Sigmoid colon (tissue), 4 donors: ENCODE measurements around the gene YARS1.

Experiments
- CTCF ChIP-seq, 4 experiments: fragments of 450-650 bp in 3 of 4; fragments of 200-600 bp in 1 of 4; IDR thresholded peaks; one replicate each; pipeline ENCODE4 v1.5.1; 2016 to 2019; ENCODE audit warnings: antibody characterized with exemption in 4 of 4, mild to moderate bottlenecking in 3 of 4, moderate library complexity in 2 of 4
- EP300 ChIP-seq, 4 donors: sonication (generic); formaldehyde crosslinking; IDR thresholded peaks; one replicate each; pipeline ENCODE4 v1.6.1; 2017; ENCODE audit warnings: antibody characterized with exemption in 4 of 4
- POLR2A ChIP-seq, 2 donors: fragments of 450-650 bp; IDR thresholded peaks; one replicate each; pipeline ENCODE4 v1.6.1; 2016; ENCODE audit warnings: antibody characterized with exemption in 2 of 2, mild to moderate bottlenecking in 2 of 2, moderate library complexity in 2 of 2
- POLR2AphosphoS5 ChIP-seq, 4 donors: sonication (generic); formaldehyde crosslinking; IDR thresholded peaks; one replicate each; pipeline ENCODE4 v1.6.1; 2017; ENCODE audit warnings: antibody characterized with exemption in 4 of 4

GRCh38 chr1:32761936-32762335 lies 55.2 kb downstream of the YARS1 start:
- TF ChIP-seq CTCF (IDR thresholded peaks at IDR 0.05): no peak
- TF ChIP-seq POLR2A (IDR thresholded peaks at IDR 0.05): no peak
- no peak for TF ChIP-seq POLR2AphosphoS5 (IDR thresholded peaks at IDR 0.05)
- no peak for TF ChIP-seq EP300 (IDR thresholded peaks at IDR 0.05)
